Tibial nerve (tissue), 4 donors: ENCODE measurements around the gene SNAP47. TPM values are rescaled to one million over a fixed set of nuclear protein-coding genes. Genes with fewer than 3 reads are reported as not detected.

Source experiments
- DNase-seq, 2 donors: peaks; one replicate each; pipeline ENCODE4 v3.0.0-alpha.2; 2019; ENCODE audit warnings: low spot score in 2 of 2
- H3K27ac ChIP-seq, 4 donors: fragments of 200-600 bp; sonication (generic) in 3 of 4; one replicate each; pipeline ENCODE4 v1.5.1; 2017 to 2019; ENCODE audit warnings: mild to moderate bottlenecking in 1 of 4
- H3K27me3 ChIP-seq, 2 donors: fragments of 200-600 bp; sonication (generic) in 1 of 2; one replicate each; pipeline versions ENCODE4 v1.5.1 to v1.6.0; 2017 to 2019
- H3K36me3 ChIP-seq, 3 donors: fragments of 200-600 bp; sonication (generic); one replicate each; pipeline ENCODE4 v1.5.1; 2018 to 2019
- H3K4me1 ChIP-seq, 4 donors: fragments of 200-600 bp; sonication (generic) in 3 of 4; one replicate each; pipeline ENCODE4 v1.5.1; 2017 to 2019
- H3K4me3 ChIP-seq, 4 donors: fragments of 200-600 bp; sonication (generic) in 3 of 4; one replicate each; pipeline ENCODE4 v1.5.1; 2017 to 2019; ENCODE audit warnings: mild to moderate bottlenecking in 1 of 4, moderate library complexity in 1 of 4
- H3K9me3 ChIP-seq, 4 donors: fragments of 200-600 bp; sonication (generic) in 3 of 4; one replicate each; pipeline ENCODE4 v1.5.1; 2017 to 2019
- CTCF ChIP-seq, 5 experiments: fragments of 200-600 bp in 3 of 5; fragments of 450-650 bp in 2 of 5; sonication (generic) in 3 of 5; IDR thresholded peaks; one replicate each; pipeline ENCODE4 v1.5.1; 2016 to 2019; ENCODE audit warnings: antibody characterized with exemption in 5 of 5, mild to moderate bottlenecking in 3 of 5, moderate library complexity in 2 of 5
- EP300 ChIP-seq, 2 donors: sonication (generic); formaldehyde crosslinking; IDR thresholded peaks; one replicate each; pipeline ENCODE4 v1.6.1; 2017; ENCODE audit warnings: antibody characterized with exemption in 2 of 2, mild to moderate bottlenecking in 1 of 2
- POLR2A ChIP-seq, 2 donors: fragments of 450-650 bp; IDR thresholded peaks; one replicate each; pipeline ENCODE4 v1.6.1; 2017; ENCODE audit warnings: antibody characterized with exemption in 2 of 2, mild to moderate bottlenecking in 2 of 2, moderate library complexity in 2 of 2
- WGBS, 2 donors: methylation state at CpG; one replicate each; pipeline ENCODE4 v1.1.5; 2018; 5-methylcytosine and 5-hydroxymethylcytosine counted together
- total RNA-seq, 4 donors: library from RNA; depleted of rRNA; stranded (reverse); fragments of >200 nt; gene quantifications; one replicate each; pipeline ENCODE4 v1.1.0, GENCODE V29; 2016

Gene SNAP47
- total RNA-seq, 4 donors from 2014 or later, result 49.4 to 69.9 (median 62.8) TPM

GRCh38 chr1:227735539-227736285 lies 477 bp downstream of the SNAP47 start:
- Histone ChIP-seq H3K4me1 (peaks cover 0 to 43% (median 22%) of the 10 kb centered on the region in 4 donors), H3K27me3 (no peaks in the 10 kb centered on the region), H3K36me3 (peaks cover 0 to 37% (median 0%) of the 10 kb centered on the region in 3 donors), H3K9me3 (no peaks in the 10 kb centered on the region), H3K27ac (peak overlapping the region; percentile 72 to 92 (median 86)), H3K4me3 (peak overlapping the region; percentile 65 to 94 (median 78))
- WGBS, 2 donors, result 1 to 2% methylated on average over 22 to 30 of the region's 31 CpGs
- no peak for TF ChIP-seq CTCF (IDR thresholded peaks at IDR 0.05)
- TF ChIP-seq EP300 (IDR thresholded peaks at IDR 0.05), result no peak
- TF ChIP-seq POLR2A (IDR thresholded peaks at IDR 0.05), result no peak
- DNase-seq, result no peak

- no peaks in the 10 kb centered on the region for H3K9me3 ChIP-seq
- TF ChIP-seq CTCF (IDR thresholded peaks at IDR 0.05) (no peak), POLR2A (IDR thresholded peaks at IDR 0.05) (no peak), EP300 (IDR thresholded peaks at IDR 0.05) (no peak)
- no peak for DNase-seq
- peaks cover 0 to 46% (median 22%) of the 10 kb centered on the region in 4 donors for H3K4me1 ChIP-seq
- no peak overlapping the region for H3K27ac ChIP-seq
- H3K27me3 ChIP-seq, result no peaks in the 10 kb centered on the region
- peaks cover 0 to 25% (median 0%) of the 10 kb centered on the region in 3 donors for H3K36me3 ChIP-seq
- no peak overlapping the region for H3K4me3 ChIP-seq
- WGBS, 2 donors, result 80 to 84% methylated on average over 11 of the region's 11 CpGs
These were observed 1.7 kb downstream of the SNAP47 start for GRCh38 chr1:227736814-227737432.

GRCh38 chr1:227738820-227739219 lies 3.6 kb downstream of the SNAP47 start:
- Histone ChIP-seq H3K4me1 (peaks cover 0 to 48% (median 18%) of the 10 kb centered on the region in 4 donors), H3K9me3 (no peaks in the 10 kb centered on the region), H3K36me3 (peaks cover 0 to 15% (median 0%) of the 10 kb centered on the region in 3 donors), H3K4me3 (no peak overlapping the region), H3K27me3 (no peaks in the 10 kb centered on the region), H3K27ac (no peak overlapping the region)
- TF ChIP-seq CTCF (IDR thresholded peaks at IDR 0.05) (no peak), EP300 (IDR thresholded peaks at IDR 0.05) (no peak), POLR2A (IDR thresholded peaks at IDR 0.05) (no peak)
- 87 to 92% methylated on average over 9 of the region's 9 CpGs for WGBS, 2 donors
- no peak for DNase-seq

GRCh38 chr1:227739636-227740035 lies 4.4 kb downstream of the SNAP47 start:
- Histone ChIP-seq H3K36me3 (peaks cover 0 to 14% (median 0%) of the 10 kb centered on the region in 3 donors), H3K27ac (no peak overlapping the region), H3K4me1 (peaks cover 0 to 40% (median 10%) of the 10 kb centered on the region in 4 donors), H3K4me3 (no peak overlapping the region), H3K9me3 (no peaks in the 10 kb centered on the region), H3K27me3 (no peaks in the 10 kb centered on the region)
- DNase-seq, result no peak
- TF ChIP-seq EP300 (IDR thresholded peaks at IDR 0.05) (no peak), POLR2A (IDR thresholded peaks at IDR 0.05) (no peak), CTCF (IDR thresholded peaks at IDR 0.05) (no peak)
- WGBS, 2 donors, result 86 to 97% methylated on average over 4 to 5 of the region's 7 CpGs

GRCh38 chr1:227740401-227740960 lies 5.2 kb downstream of the SNAP47 start:
- peaks cover 0 to 40% (median 9%) of the 10 kb centered on the region in 4 donors for H3K4me1 ChIP-seq

More at GRCh38 chr1:227740401-227740960, 5.2 kb downstream of the SNAP47 start:
- TF ChIP-seq POLR2A (IDR thresholded peaks at IDR 0.05), result no peak
- no peak for TF ChIP-seq CTCF (IDR thresholded peaks at IDR 0.05)
- TF ChIP-seq EP300 (IDR thresholded peaks at IDR 0.05), result no peak
- Histone ChIP-seq H3K9me3 (no peaks in the 10 kb centered on the region), H3K27me3 (no peaks in the 10 kb centered on the region), H3K4me3 (no peak overlapping the region), H3K36me3 (peaks cover 0 to 14% (median 0%) of the 10 kb centered on the region in 3 donors), H3K27ac (no peak overlapping the region)
- 81 to 87% methylated on average over 3 of the region's 3 CpGs for WGBS, 2 donors
- no peak for DNase-seq
